Endometrial microvascular endothelial cells (primary cell): ENCODE measurements around the gene EPHA4. TPM values are rescaled to one million over a fixed set of nuclear protein-coding genes. Genes with fewer than 3 reads are reported as not detected.

ENCODE experiments used
- in situ Hi-C: cut with HindIII; loops from 2 replicates; pipeline ENCODE4 v1.10.0; 2017; ENCODE audit warnings: low sequenced_read_pairs, low pct_unique_long_range_greater_than_20kb; ENCODE audit errors: inconsistent ontology term
- total RNA-seq: library from RNA; depleted of rRNA; stranded (reverse); fragments of >200 nt; gene quantifications from one replicate; pipeline ENCODE4 v1.2.3, GENCODE V29; 2015; ENCODE audit errors: inconsistent ontology term

EPHA4 gene
- total RNA-seq, 1 donor from 2014 or later, result 16.6 TPM

GRCh38 chr2:221488136-221488807, 83.8 kb downstream of the EPHA4 start:
- in situ Hi-C loops, result no loop called here

- in situ Hi-C loops, result no loop called here
Observed at GRCh38 chr2:221486106-221486505, 86.0 kb downstream of the EPHA4 start.

- in situ Hi-C loops, result no loop called here
Observed at GRCh38 chr2:221485503-221485870, 86.6 kb downstream of the EPHA4 start.

GRCh38 chr2:221484761-221485502, 87.2 kb downstream of the EPHA4 start:
- in situ Hi-C loops, result no loop called here

- in situ Hi-C loops, result no loop called here
Observed at GRCh38 chr2:221482666-221483455, 89.2 kb downstream of the EPHA4 start.

- in situ Hi-C loops, result no loop called here
Observed at GRCh38 chr2:221480821-221481220, 91.3 kb downstream of the EPHA4 start.

GRCh38 chr2:221480163-221480562, 91.9 kb downstream of the EPHA4 start:
- in situ Hi-C loops, result no loop called here

- in situ Hi-C loops, result no loop called here
Observed at GRCh38 chr2:221478485-221478863, 93.6 kb downstream of the EPHA4 start.

- in situ Hi-C loops, result no loop called here
Observed at GRCh38 chr2:221477714-221478484, 94.2 kb downstream of the EPHA4 start.

GRCh38 chr2:221476195-221476594, 95.9 kb downstream of the EPHA4 start:
- in situ Hi-C loops, result no loop called here

- in situ Hi-C loops, result loop anchor here (25.0 kb wide), 1 partner anchor 236 kb away; no protein-coding TSS in a partner anchor
Observed at GRCh38 chr2:221473451-221473850, 98.7 kb downstream of the EPHA4 start.

- in situ Hi-C loops, result loop anchor here (25.0 kb wide), 1 partner anchor 231 kb away; no protein-coding TSS in a partner anchor
Observed at GRCh38 chr2:221468317-221468716, 103.8 kb downstream of the EPHA4 start.

- in situ Hi-C loops, result loop anchor here (25.0 kb wide), 1 partner anchor 230 kb away; no protein-coding TSS in a partner anchor
Observed at GRCh38 chr2:221467610-221468009, 104.5 kb downstream of the EPHA4 start.

GRCh38 chr2:221466744-221467143, 105.4 kb downstream of the EPHA4 start:
- in situ Hi-C loops, result loop anchor here (25.0 kb wide), 1 partner anchor 229 kb away; no protein-coding TSS in a partner anchor

GRCh38 chr2:221465776-221466175, 106.3 kb downstream of the EPHA4 start:
- in situ Hi-C loops, result loop anchor here (25.0 kb wide), 1 partner anchor 228 kb away; no protein-coding TSS in a partner anchor

GRCh38 chr2:221464971-221465370, 107.1 kb downstream of the EPHA4 start:
- in situ Hi-C loops, result loop anchor here (25.0 kb wide), 1 partner anchor 228 kb away; no protein-coding TSS in a partner anchor

- in situ Hi-C loops, result loop anchor here (25.0 kb wide), 1 partner anchor 226 kb away; no protein-coding TSS in a partner anchor
Observed at GRCh38 chr2:221463241-221463896, 108.7 kb downstream of the EPHA4 start.

GRCh38 chr2:221461901-221462300, 110.2 kb downstream of the EPHA4 start:
- in situ Hi-C loops, result loop anchor here (25.0 kb wide), 1 partner anchor 225 kb away; no protein-coding TSS in a partner anchor
